C4-2B (cell line): ENCODE results near the gene GRAMD2A.

Experiments
- ZFX ChIP-seq: fragments of 450-650 bp; IDR thresholded peaks from 2 replicates; pipeline ENCODE4 v1.6.1; 2017
- TF ChIP-seq, protein P1 (sequence below): fragments of 450-650 bp; conservative IDR thresholded peaks from 2 replicates; pipeline ENCODE4 v1.5.1; 2017; ENCODE audit warnings: mild to moderate bottlenecking

DNA sequence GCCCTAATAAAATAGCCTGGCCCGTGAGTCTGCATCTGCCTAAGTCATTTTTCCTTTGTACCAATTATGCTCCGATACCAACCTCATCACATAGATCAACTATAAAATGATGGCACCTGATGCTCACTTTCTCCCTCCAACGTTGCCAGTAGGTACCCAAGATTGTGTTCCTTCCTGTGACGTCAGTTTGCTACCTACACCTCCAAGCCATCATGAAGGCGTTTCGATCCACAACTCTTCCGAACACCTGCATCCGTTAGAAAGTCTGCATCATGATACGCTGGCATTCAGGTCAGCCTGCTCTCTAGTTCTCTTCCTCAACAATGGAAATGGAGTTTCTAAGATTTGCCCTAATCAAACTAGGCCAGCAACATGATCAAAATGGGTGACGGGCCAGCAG, 25.7 kb upstream of the GRAMD2A start:
- TF ChIP-seq, protein P1, sequence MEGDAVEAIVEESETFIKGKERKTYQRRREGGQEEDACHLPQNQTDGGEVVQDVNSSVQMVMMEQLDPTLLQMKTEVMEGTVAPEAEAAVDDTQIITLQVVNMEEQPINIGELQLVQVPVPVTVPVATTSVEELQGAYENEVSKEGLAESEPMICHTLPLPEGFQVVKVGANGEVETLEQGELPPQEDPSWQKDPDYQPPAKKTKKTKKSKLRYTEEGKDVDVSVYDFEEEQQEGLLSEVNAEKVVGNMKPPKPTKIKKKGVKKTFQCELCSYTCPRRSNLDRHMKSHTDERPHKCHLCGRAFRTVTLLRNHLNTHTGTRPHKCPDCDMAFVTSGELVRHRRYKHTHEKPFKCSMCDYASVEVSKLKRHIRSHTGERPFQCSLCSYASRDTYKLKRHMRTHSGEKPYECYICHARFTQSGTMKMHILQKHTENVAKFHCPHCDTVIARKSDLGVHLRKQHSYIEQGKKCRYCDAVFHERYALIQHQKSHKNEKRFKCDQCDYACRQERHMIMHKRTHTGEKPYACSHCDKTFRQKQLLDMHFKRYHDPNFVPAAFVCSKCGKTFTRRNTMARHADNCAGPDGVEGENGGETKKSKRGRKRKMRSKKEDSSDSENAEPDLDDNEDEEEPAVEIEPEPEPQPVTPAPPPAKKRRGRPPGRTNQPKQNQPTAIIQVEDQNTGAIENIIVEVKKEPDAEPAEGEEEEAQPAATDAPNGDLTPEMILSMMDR = no peak
- TF ChIP-seq ZFX = no peak
